Activated naive CD8-positive, alpha-beta T cell treated with anti-CD3 and anti-CD28 coated beads for 36 hours (primary cell): Measurements from ENCODE around the gene BCL2L11. TPM values are rescaled to one million over a fixed set of nuclear protein-coding genes. Genes with fewer than 3 reads are reported as not detected.

Experiments used
- DNase-seq: peaks from one replicate; pipeline ENCODE4 v3.0.0; 2021
- H3K27ac Mint-ChIP-seq: one replicate; pipeline ENCODE4 v1.8.0; 2022; ENCODE audit warnings: mild to moderate bottlenecking, moderate library complexity, mixed read lengths
- H3K27me3 Mint-ChIP-seq: one replicate; pipeline ENCODE4 v1.8.0; 2022; ENCODE audit warnings: mild to moderate bottlenecking, mixed read lengths
- H3K36me3 Mint-ChIP-seq: one replicate; pipeline ENCODE4 v1.8.0; 2021; ENCODE audit warnings: mild to moderate bottlenecking, mixed read lengths
- H3K4me1 Mint-ChIP-seq: one replicate; pipeline ENCODE4 v1.8.0; 2021; ENCODE audit warnings: mixed read lengths
- H3K4me3 Mint-ChIP-seq: one replicate; pipeline ENCODE4 v1.8.0; 2022; ENCODE audit warnings: mild to moderate bottlenecking, moderate library complexity, mixed read lengths
- H3K9me3 Mint-ChIP-seq: one replicate; pipeline ENCODE4 v1.8.0; 2022; ENCODE audit warnings: mixed read lengths
- total RNA-seq, 2 experiments: library from RNA; stranded (reverse); gene quantifications; one replicate each; pipeline ENCODE4 v1.2.3, GENCODE V29; 2021

Gene BCL2L11
- total RNA-seq, 2 experiments from 2014 or later: 19.9 TPM

DNA sequence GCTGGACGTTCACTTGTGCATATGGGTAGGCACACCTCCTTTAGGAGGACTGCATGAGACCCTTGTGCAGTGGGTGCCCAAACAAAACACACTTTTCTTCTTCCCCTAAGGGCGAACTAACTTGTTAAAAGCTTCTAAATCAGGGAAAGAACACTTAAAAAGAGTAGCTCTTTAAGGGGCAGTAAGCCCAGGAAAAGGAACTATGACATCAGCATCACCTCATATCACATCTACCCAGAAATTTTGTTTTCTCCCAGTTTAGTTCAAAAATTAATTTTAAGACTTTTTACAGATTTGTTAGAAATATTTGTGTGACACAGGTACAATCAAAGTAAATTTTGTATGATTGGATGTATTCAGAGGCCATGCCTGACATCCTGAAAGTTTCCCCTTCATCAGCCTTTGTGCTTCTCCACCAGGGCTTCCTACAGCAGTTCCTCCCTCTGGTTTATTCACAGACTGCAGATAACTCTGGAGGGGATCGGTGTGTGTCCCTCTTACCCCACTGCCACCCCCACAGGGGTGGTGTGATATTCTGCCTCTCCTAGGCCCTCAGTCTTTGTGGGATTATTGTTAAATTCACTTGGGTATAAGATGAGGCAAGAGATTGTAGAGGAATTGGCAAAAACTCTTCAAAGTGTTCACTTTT lies 27.6 kb downstream of the BCL2L11 start:
- Mint-ChIP-seq H3K4me1 (peaks cover 30% of the 10 kb centered on the region), H3K36me3 (peaks cover 21% of the 10 kb centered on the region), H3K27ac (no peak overlapping the region), H3K27me3 (peaks cover 4% of the 10 kb centered on the region), H3K9me3 (no peaks in the 10 kb centered on the region), H3K4me3 (no peak overlapping the region)
- no peak for DNase-seq

DNA sequence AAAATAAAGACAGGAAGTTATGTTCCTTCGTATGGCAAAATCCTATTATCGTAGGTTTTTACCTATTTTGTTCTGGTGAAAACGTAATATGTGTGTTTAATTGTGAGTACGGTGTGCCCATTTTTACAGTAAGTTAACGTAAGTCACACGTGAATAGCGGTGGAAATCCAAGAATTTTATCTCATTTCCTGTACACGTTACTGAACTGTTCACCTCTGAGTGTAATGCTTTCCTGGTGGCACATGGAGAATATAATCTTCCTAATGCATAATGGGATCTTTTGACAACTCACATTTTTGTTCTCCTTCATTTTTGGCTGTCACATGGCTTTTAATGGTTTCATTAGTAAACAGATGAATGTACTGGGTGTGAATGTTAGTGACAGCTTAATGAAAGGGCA lies 28.2 kb downstream of the BCL2L11 start:
- Mint-ChIP-seq H3K4me1 (peaks cover 30% of the 10 kb centered on the region), H3K36me3 (peaks cover 21% of the 10 kb centered on the region), H3K4me3 (no peak overlapping the region), H3K9me3 (no peaks in the 10 kb centered on the region), H3K27ac (no peak overlapping the region), H3K27me3 (peaks cover 4% of the 10 kb centered on the region)
- DNase-seq: no peak

DNA sequence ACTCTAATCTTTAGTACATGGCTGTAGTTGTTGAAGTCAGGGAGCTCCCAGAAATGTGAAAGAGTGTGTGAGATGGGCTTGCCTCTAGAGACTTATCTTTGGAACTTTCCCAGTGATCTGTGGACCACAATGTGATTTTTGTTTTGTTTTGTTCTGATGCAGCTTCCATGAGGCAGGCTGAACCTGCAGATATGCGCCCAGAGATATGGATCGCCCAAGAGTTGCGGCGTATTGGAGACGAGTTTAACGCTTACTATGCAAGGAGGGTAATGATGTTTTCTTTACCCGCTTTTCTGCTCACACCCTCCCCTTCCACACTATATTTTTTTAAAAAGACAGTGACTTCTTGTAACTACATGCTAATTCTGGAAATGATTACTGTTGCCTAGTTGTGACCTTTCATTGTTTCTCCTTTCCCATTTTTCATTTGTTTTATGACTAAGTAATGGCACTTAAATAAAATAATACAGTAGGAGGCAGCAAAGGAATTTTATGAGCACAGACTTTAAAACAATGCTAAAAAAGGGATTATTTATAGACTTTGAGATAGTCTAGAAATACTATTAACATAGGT lies 29.3 kb downstream of the BCL2L11 start:
- Mint-ChIP-seq H3K27me3 (peaks cover 4% of the 10 kb centered on the region), H3K36me3 (peaks cover 17% of the 10 kb centered on the region), H3K4me3 (no peak overlapping the region), H3K9me3 (no peaks in the 10 kb centered on the region), H3K4me1 (peaks cover 28% of the 10 kb centered on the region), H3K27ac (no peak overlapping the region)
- no peak for DNase-seq

DNA sequence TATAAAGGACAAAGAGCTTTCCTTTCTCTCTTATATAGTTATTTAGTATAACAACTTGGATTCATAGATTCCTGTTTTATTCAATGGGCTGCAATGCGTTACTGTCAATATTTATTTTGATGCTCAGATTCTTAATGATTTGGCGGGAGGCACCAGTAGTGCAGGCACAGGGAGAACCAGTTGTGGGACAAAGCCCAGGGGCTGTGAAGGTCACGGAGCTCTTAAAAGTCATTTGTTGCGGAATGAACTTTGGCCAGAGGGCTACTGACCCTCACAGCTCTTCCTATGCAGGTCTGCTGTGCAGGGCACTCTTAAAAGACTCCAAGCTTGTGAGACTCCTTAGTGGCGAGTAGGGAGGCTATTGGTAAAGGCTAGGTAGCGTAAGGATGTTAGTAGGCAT lies 34.0 kb downstream of the BCL2L11 start:
- no peak for DNase-seq
- peaks cover 21% of the 10 kb centered on the region for H3K36me3 Mint-ChIP-seq
- H3K9me3 Mint-ChIP-seq: no peaks in the 10 kb centered on the region
- no peak overlapping the region for H3K27ac Mint-ChIP-seq
- H3K4me1 Mint-ChIP-seq: peaks cover 42% of the 10 kb centered on the region
- no peaks in the 10 kb centered on the region for H3K27me3 Mint-ChIP-seq
- no peak overlapping the region for H3K4me3 Mint-ChIP-seq

DNA sequence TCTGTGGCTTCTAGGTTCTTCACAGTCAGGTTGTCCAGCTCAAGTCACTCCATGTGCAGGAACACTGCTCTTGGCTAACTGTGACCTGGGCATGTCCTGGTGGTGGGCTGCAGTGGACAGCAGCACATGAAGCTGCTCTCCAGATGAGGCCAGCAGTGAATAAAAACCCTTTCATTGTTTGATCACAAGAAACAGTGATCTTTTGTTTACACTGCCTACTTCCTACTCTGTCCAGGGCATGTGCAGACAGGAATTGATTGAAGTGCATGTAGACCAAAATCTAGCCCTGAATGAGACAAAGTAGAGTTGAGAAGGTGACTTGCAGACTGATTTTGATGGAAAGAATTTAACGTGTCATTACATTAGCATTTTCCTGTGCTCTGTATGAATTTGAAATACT lies 34.9 kb downstream of the BCL2L11 start:
- Mint-ChIP-seq H3K36me3 (peaks cover 26% of the 10 kb centered on the region), H3K27ac (no peak overlapping the region), H3K4me3 (no peak overlapping the region), H3K27me3 (no peaks in the 10 kb centered on the region), H3K4me1 (peaks cover 46% of the 10 kb centered on the region), H3K9me3 (no peaks in the 10 kb centered on the region)
- DNase-seq: no peak

DNA sequence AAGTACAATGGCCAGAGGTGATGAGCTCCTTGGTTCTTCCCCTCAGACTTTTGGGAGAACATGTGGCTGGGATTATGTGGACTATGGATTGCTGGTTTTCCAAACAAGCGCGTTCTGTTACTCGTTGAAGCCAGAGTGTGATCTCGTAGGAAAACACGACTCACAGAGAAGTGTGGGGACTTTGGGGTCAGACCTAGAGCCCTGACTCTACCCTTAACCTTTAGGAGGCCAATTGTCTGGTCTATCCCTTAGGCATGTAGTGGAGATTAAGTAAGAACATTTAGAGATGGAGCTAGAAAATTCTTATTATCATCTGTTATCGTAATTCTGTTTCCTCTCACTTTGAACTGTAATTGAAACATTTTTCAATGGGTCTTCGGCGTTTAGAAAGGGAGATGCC lies 35.8 kb downstream of the BCL2L11 start:
- peak overlapping the region; percentile 35 for H3K27ac Mint-ChIP-seq
- peaks cover 25% of the 10 kb centered on the region for H3K36me3 Mint-ChIP-seq
- no peak for DNase-seq
- H3K4me3 Mint-ChIP-seq: no peak overlapping the region
- H3K4me1 Mint-ChIP-seq: peaks cover 48% of the 10 kb centered on the region
- no peaks in the 10 kb centered on the region for H3K9me3 Mint-ChIP-seq
- no peaks in the 10 kb centered on the region for H3K27me3 Mint-ChIP-seq

DNA sequence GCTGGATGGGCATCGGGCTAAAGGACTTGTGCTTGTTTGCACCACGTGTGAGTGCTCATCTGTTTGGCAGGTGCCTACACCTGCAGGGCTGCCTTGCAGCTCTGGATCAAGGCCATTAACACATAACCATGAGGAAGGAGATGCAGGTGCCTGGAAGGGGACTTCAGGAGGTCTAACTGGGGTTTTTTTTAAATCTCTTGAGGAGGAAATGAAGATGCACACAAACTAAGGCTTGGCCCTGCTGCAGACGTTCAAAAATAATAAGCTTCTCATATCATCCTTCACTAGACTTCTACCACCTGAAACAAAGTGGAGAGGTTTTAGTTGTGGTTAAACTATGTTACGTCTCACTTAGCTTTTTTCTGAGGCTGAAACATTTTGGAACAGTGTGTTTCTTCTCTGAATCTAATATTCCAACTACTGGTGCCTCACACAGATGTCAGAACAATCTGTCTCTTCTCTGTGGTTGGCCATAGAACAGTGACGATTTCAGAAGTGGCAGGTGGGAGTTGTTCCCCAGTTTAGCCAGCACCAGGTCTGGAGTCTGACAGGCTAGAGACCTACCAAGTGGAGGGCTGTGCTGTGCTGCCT lies 36.5 kb downstream of the BCL2L11 start:
- Mint-ChIP-seq H3K4me3 (no peak overlapping the region), H3K4me1 (peaks cover 48% of the 10 kb centered on the region), H3K27me3 (no peaks in the 10 kb centered on the region), H3K27ac (peak overlapping the region; percentile 35), H3K9me3 (no peaks in the 10 kb centered on the region), H3K36me3 (peaks cover 23% of the 10 kb centered on the region)
- DNase-seq: no peak

DNA sequence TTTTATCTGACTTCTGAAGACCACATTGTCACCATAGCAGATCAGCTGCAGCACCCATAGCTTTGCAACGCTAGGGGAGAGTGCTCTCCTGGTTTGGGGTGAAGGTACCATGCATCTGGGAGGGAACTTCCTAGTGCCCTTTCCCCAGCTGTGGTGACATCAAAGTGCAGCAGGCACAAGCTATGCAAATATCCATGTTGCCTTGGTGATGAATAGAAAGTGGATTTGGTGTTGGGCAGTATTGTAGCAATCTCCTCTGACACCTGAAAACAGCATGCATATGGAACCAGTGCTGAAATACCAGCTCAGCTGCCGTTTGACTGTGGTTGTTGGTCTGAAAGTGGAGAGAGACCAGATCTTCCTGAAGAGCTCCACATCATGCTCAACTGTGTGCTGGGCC lies 37.1 kb downstream of the BCL2L11 start:
- Mint-ChIP-seq H3K27me3 (no peaks in the 10 kb centered on the region), H3K4me1 (peaks cover 52% of the 10 kb centered on the region), H3K9me3 (no peaks in the 10 kb centered on the region), H3K4me3 (no peak overlapping the region), H3K36me3 (peaks cover 25% of the 10 kb centered on the region), H3K27ac (peak overlapping the region; percentile 25)
- DNase-seq: peak; percentile 24

DNA sequence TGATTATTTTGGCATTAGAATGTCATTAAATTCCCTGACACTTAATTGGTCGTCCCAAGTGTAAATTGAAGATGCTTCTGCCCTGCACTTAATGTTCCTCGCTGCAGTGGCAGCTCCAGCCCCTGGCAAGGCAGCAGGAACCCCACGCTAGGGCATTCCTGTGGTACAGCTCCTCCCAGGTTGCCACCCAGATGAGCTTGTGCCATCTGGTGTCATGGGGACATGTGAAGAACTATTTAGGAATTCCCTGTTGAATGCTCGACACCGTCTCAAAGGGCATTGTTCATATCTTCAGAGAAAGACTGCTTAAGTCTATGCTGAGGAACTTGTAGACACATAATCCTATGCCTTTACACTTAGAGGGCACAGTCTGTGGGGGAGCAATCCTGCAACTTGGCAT lies 38.9 kb downstream of the BCL2L11 start:
- Mint-ChIP-seq H3K4me1 (peaks cover 59% of the 10 kb centered on the region), H3K27me3 (no peaks in the 10 kb centered on the region)
- DNase-seq: no peak

DNA sequence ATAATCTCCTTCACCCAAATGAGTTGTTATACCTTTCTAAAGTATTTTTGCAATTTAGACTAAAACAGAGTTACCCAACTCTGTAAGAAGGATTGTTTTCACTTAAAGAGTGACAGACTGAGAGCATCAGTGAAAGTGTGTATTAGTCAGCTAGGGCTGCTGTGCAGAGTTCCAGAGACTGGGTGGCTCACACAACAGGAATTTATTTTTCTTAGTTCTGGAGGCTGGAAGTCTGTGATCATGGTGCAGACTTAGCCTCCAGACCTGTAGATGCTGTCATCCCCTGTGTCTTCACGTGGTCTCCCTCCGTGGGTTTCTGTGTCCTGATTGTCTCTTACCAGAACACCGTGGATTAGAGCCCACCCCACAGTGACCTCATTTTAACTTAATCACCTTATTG lies 40.0 kb downstream of the BCL2L11 start:
- no peak overlapping the region for H3K27ac Mint-ChIP-seq
- no peaks in the 10 kb centered on the region for H3K9me3 Mint-ChIP-seq
- peaks cover 36% of the 10 kb centered on the region for H3K36me3 Mint-ChIP-seq
- DNase-seq: no peak
- H3K27me3 Mint-ChIP-seq: no peaks in the 10 kb centered on the region
- H3K4me3 Mint-ChIP-seq: no peak overlapping the region
- peaks cover 55% of the 10 kb centered on the region for H3K4me1 Mint-ChIP-seq

More for the DNA sequence above, 38.9 kb downstream of the BCL2L11 start:
- Mint-ChIP-seq H3K27ac (no peak overlapping the region), H3K9me3 (no peaks in the 10 kb centered on the region), H3K4me3 (no peak overlapping the region), H3K36me3 (peaks cover 28% of the 10 kb centered on the region)

DNA sequence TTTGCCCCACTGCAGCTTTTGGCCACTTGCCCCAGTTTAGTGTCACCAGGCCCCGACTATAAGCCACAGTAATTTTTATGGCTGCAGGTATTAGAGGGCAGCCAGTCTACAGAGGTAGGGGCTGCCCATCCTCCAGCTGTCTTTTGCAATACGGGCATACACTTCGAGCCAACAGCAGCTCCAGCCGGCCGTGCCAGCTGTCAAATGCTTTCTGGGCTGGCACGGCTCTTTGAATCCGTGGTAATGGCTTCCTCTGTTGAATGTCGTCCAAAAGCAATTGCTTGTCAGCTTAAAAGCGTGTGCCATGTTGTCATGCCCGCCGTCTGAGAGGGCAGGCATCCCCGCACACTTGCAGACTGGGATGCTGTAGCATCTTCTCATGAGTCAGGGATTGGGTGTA lies 41.3 kb downstream of the BCL2L11 start:
- DNase-seq: no peak
- Mint-ChIP-seq H3K9me3 (no peaks in the 10 kb centered on the region), H3K27ac (no peak overlapping the region), H3K36me3 (peaks cover 27% of the 10 kb centered on the region), H3K27me3 (no peaks in the 10 kb centered on the region), H3K4me1 (peaks cover 43% of the 10 kb centered on the region), H3K4me3 (no peak overlapping the region)

DNA sequence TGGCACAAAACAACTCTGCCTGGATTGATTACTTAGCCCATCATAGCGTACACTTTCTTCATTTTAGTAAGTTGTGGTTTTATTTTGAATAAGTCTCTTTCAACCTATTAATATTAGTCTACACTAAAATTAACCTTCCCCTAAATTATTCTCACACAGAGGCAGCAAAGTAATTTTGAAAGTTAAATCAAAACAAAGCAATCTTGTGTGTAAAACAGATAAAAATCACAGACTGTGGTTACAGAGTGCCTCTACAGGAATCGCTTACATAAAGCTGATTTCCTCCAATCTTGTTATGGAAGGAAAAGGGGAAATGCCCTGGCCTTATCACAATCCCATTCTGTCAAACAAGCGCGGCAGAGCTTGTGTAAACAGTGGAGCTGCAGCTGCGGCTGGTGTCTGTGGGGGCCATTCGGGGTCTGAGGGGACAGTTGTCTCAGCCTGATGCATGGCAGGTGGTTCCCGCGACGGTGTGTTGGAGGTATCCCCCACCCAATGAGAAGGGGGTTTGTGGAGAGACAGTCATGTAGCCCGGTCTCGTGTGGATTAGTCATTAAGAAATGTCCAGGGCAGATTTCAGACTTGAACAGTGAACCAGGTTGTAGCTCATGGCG lies 42.1 kb downstream of the BCL2L11 start:
- H3K4me1 Mint-ChIP-seq: peaks cover 42% of the 10 kb centered on the region
- no peaks in the 10 kb centered on the region for H3K9me3 Mint-ChIP-seq
- H3K36me3 Mint-ChIP-seq: peaks cover 25% of the 10 kb centered on the region
- no peak for DNase-seq
- H3K27ac Mint-ChIP-seq: no peak overlapping the region
- no peak overlapping the region for H3K4me3 Mint-ChIP-seq
- no peaks in the 10 kb centered on the region for H3K27me3 Mint-ChIP-seq

DNA sequence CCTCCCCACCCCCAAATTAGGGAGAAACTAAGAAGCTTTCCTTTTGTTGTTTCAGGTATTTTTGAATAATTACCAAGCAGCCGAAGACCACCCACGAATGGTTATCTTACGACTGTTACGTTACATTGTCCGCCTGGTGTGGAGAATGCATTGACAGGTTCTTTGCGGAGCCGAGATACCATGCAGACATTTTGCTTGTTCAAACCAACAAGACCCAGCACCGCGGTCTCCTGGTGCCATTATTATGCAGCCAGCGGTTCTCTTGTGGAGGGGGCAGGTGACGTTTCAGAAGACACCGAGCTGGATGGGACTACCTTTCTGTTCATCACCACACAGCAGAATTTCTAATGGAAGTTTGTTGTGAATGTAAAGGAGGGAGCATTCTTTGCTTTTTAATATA lies 43.4 kb downstream of the BCL2L11 start:
- H3K36me3 Mint-ChIP-seq: peaks cover 23% of the 10 kb centered on the region
- peaks cover 3% of the 10 kb centered on the region for H3K27me3 Mint-ChIP-seq
- no peak overlapping the region for H3K4me3 Mint-ChIP-seq
- peaks cover 44% of the 10 kb centered on the region for H3K4me1 Mint-ChIP-seq
- no peaks in the 10 kb centered on the region for H3K9me3 Mint-ChIP-seq
- no peak for DNase-seq
- H3K27ac Mint-ChIP-seq: no peak overlapping the region

DNA sequence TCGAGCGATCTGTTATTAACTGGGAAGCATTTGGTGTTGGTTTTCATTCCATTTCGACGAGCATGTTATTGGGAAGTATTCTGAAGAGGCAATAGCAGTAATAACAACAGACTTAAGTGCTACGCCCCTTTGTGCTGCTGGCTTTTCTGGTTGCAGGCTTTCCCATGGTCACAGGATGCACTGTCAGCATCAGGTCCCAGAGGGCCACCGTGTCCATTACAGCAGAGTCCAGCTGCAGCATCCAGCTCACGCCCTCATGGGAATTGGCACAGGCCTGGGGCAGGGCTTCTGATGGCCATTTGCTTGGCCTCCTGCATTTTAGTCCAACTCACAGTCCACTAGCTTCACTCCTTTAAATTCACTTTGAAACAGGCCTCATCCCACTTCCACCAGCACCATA lies 44.4 kb downstream of the BCL2L11 start:
- no peak overlapping the region for H3K27ac Mint-ChIP-seq
- no peak for DNase-seq
- peaks cover 4% of the 10 kb centered on the region for H3K27me3 Mint-ChIP-seq
- no peaks in the 10 kb centered on the region for H3K9me3 Mint-ChIP-seq
- no peak overlapping the region for H3K4me3 Mint-ChIP-seq
- H3K4me1 Mint-ChIP-seq: peaks cover 42% of the 10 kb centered on the region
- H3K36me3 Mint-ChIP-seq: peaks cover 22% of the 10 kb centered on the region

DNA sequence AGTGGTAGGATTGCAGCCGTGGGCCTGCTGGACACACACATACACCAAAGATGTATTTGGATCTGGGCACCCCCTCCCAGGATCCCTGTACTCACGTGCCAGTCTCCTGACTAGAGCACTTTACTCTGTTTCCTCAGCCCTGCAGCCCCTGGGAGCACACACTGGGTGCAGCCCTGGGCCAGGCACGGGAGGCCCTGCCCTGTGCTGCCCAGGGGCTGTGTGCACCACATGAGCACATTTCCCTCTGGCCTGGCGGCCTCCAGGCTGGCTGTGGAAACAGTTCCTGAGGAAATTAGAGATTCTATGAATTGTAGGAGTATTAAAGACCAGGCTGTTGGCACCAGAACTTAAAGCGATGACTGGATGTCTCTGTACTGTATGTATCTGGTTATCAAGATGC lies 45.4 kb downstream of the BCL2L11 start:
- no peak for DNase-seq
- Mint-ChIP-seq H3K4me3 (no peak overlapping the region), H3K36me3 (peaks cover 18% of the 10 kb centered on the region), H3K9me3 (no peaks in the 10 kb centered on the region), H3K4me1 (peaks cover 35% of the 10 kb centered on the region), H3K27me3 (peaks cover 8% of the 10 kb centered on the region), H3K27ac (no peak overlapping the region)
